Spleen (tissue), 11 donors: ENCODE data around the gene C1orf141. TPM values are rescaled to one million over a fixed set of nuclear protein-coding genes. Genes with fewer than 3 reads are reported as not detected.

Source experiments
- DNase-seq: peaks from one replicate; pipeline ENCODE4 v3.0.0-alpha.2; 2020
- H3K27ac ChIP-seq, 8 donors: fragments of 200-600 bp; sonication (generic) in 7 of 8; 1 replicate in 4 of 8; 2 replicates in 4 of 8; pipeline versions ENCODE4 v1.5.0 to v1.8.0; 2016 to 2021; ENCODE audit warnings: inconsistent platforms in 4 of 8, mild to moderate bottlenecking in 4 of 8, moderate library complexity in 1 of 8
- H3K27me3 ChIP-seq, 7 donors: fragments of 200-600 bp; sonication (generic) in 6 of 7; replicated peaks in 1 of 7; 1 replicate in 4 of 7; 2 replicates in 3 of 7; pipeline versions ENCODE4 v1.5.0 to v1.8.0; 2016 to 2021; ENCODE audit warnings: inconsistent platforms in 3 of 7, mild to moderate bottlenecking in 1 of 7
- H3K36me3 ChIP-seq, 6 donors: fragments of 200-600 bp; sonication (generic) in 5 of 6; 1 replicate in 4 of 6; 2 replicates in 2 of 6; pipeline versions ENCODE4 v1.5.0 to v1.8.0; 2016 to 2021; ENCODE audit warnings: inconsistent platforms in 2 of 6
- H3K4me1 ChIP-seq, 6 donors: fragments of 200-600 bp; sonication (generic) in 5 of 6; 1 replicate in 3 of 6; 2 replicates in 3 of 6; pipeline versions ENCODE4 v1.5.0 to v1.8.0; 2016 to 2021; ENCODE audit warnings: inconsistent platforms in 3 of 6
- H3K4me3 ChIP-seq, 8 donors: fragments of 200-600 bp; sonication (generic) in 7 of 8; 1 replicate in 4 of 8; 2 replicates in 4 of 8; pipeline versions ENCODE4 v1.5.0 to v1.8.0; 2016 to 2021; ENCODE audit warnings: inconsistent platforms in 4 of 8, mild to moderate bottlenecking in 4 of 8, moderate library complexity in 2 of 8
- H3K9me3 ChIP-seq, 8 donors: fragments of 200-600 bp; sonication (generic) in 7 of 8; 1 replicate in 4 of 8; 2 replicates in 4 of 8; pipeline versions ENCODE4 v1.5.0 to v1.8.0; 2016 to 2021; ENCODE audit warnings: inconsistent platforms in 4 of 8
- CTCF ChIP-seq, 11 experiments: fragments of 200-600 bp in 7 of 11; fragments of 450-650 bp in 4 of 11; sonication (generic) in 4 of 11; IDR thresholded peaks in 8 of 11; conservative IDR thresholded peaks in 3 of 11; 1 replicate in 7 of 11; 2 replicates in 4 of 11; pipeline versions ENCODE4 v1.4.0 to v1.8.0; 2016 to 2021; ENCODE audit warnings: antibody characterized with exemption in 11 of 11, inconsistent platforms in 4 of 11, mild to moderate bottlenecking in 1 of 11
- POLR2A ChIP-seq, 3 donors: fragments of 450-650 bp; IDR thresholded peaks; one replicate each; pipeline ENCODE4 v1.5.1; 2017; ENCODE audit warnings: antibody characterized with exemption in 3 of 3, mild to moderate bottlenecking in 1 of 3
- POLR2AphosphoS5 ChIP-seq, 3 donors: sonication (generic); formaldehyde crosslinking; IDR thresholded peaks; one replicate each; pipeline ENCODE4 v1.5.1; 2017; ENCODE audit warnings: antibody characterized with exemption in 3 of 3
- WGBS, 5 donors: extraction: QIAGEN DNeasy Blood & Tissue Kit in 3 of 5; methylation state at CpG; one replicate each; pipeline versions ENCODE4 v1.1.5 to v1.1.7; 2013 to 2018; 5-methylcytosine and 5-hydroxymethylcytosine counted together
- intact Hi-C: fragments of 100-400 bp; cut with DNase I; formaldehyde crosslinking; loops from one replicate; pipeline ENCODE4 v1.15.0; 2023; ENCODE audit warnings: low total_unique reads
- polyA plus RNA-seq, 3 donors: library from polyadenylated mRNA; stranded (reverse); fragments of 200-250 nt; gene quantifications; one replicate each; pipeline ENCODE4 v1.2.1, GENCODE V29; 2013
- total RNA-seq, 7 donors: library from RNA; depleted of rRNA in 3 of 7; stranded (reverse); fragments of >200 nt in 3 of 7; fragmentation: NEBNext Ultra II Directional in 4 of 7; extraction: Animal tissue kit (Norgen Biotek cat#: 25700) in 4 of 7; gene quantifications; one replicate each; pipeline versions ENCODE4 v1.1.0 to v1.2.1, GENCODE V29; 2016 to 2021
- donor health status: healthy with polysubstance abuse.
- donor health status: DM: no; HTN: no; CAD: no; lungs with moderate emphysema.
- donor health status: DM: no; HTN: no; CAD: no.
- donor health status: Bipolar disorder and iron deficiency.
- donor health status: healthy.
- donor health status: DM: no; HTN: no; CAD: no.
- donor health status: DM: yes; HTN: yes; CAD: no.

Gene C1orf141
- total and polyA plus RNA-seq, 10 donors: not detected

- no peaks in the 10 kb centered on the region for H3K36me3 ChIP-seq
- TF ChIP-seq POLR2AphosphoS5 (IDR thresholded peaks at IDR 0.05): no peak
- no peak for TF ChIP-seq POLR2A (IDR thresholded peaks at IDR 0.05)
- no peak for TF ChIP-seq CTCF (IDR thresholded peaks at IDR 0.05 in 8 of 11, conservative IDR thresholded peaks at IDR 0.05 in 3 of 11)
These were observed 33.9 kb downstream of the C1orf141 start for GRCh38 chr1:67100833-67101232.

GRCh38 chr1:67097305-67097704 lies 37.5 kb downstream of the C1orf141 start:
- no peak for DNase-seq
- Histone ChIP-seq H3K27me3 (peaks cover 0 to 6% (median 0%) of the 10 kb centered on the region in 7 donors), H3K36me3 (no peaks in the 10 kb centered on the region), H3K27ac (no peak overlapping the region), H3K9me3 (no peaks in the 10 kb centered on the region), H3K4me1 (no peaks in the 10 kb centered on the region), H3K4me3 (no peak overlapping the region)
- intact Hi-C loops: no loop called here
- TF ChIP-seq POLR2AphosphoS5 (IDR thresholded peaks at IDR 0.05) (no peak), POLR2A (IDR thresholded peaks at IDR 0.05) (no peak), CTCF (IDR thresholded peaks at IDR 0.05 in 8 of 11, conservative IDR thresholded peaks at IDR 0.05 in 3 of 11) (no peak)

More at GRCh38 chr1:67100833-67101232, 33.9 kb downstream of the C1orf141 start:
- H3K27me3 ChIP-seq: no peaks in the 10 kb centered on the region
- no peak for DNase-seq
- WGBS, 5 donors: 31 to 49% (median 46%) methylated on average over 3 of the region's 3 CpGs
- no peaks in the 10 kb centered on the region for H3K9me3 ChIP-seq
- H3K27ac ChIP-seq: no peak overlapping the region
- intact Hi-C loops: no loop called here
- no peaks in the 10 kb centered on the region for H3K4me1 ChIP-seq
- H3K4me3 ChIP-seq: no peak overlapping the region

DNA sequence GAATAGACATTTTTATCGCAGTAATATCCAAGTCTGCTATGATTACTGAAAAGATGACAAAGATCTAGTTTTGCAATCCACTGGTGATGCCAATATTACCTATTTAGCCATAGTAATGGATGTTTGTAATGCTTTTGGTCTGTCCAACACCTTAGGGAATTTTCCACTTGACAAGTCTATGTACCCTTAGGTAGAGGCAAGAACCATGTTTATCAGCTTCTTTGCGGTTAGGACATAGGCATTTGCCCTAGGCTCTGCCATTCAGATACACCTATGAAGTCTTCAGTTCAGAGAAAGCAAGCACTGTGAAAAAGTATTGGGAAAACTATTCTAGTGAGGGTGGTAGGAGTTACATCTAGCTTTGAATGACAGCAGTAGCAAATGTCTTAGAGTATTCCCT lies 40.6 kb downstream of the C1orf141 start:
- H3K27me3 ChIP-seq: peaks cover 0 to 6% (median 0%) of the 10 kb centered on the region in 7 donors
- H3K27ac ChIP-seq: no peak overlapping the region
- TF ChIP-seq POLR2A (IDR thresholded peaks at IDR 0.05) (no peak), POLR2AphosphoS5 (IDR thresholded peaks at IDR 0.05) (no peak), CTCF (IDR thresholded peaks at IDR 0.05 in 8 of 11, conservative IDR thresholded peaks at IDR 0.05 in 3 of 11) (no peak)
- no peak overlapping the region for H3K4me3 ChIP-seq
- intact Hi-C loops: no loop called here
- H3K4me1 ChIP-seq: no peaks in the 10 kb centered on the region
- WGBS, 5 donors: 88 to 97% (median 96%) methylated on average over 2 of the region's 2 CpGs
- DNase-seq: no peak
- peaks cover 0 to 10% (median 2%) of the 10 kb centered on the region in 8 donors for H3K9me3 ChIP-seq
- H3K36me3 ChIP-seq: no peaks in the 10 kb centered on the region

DNA sequence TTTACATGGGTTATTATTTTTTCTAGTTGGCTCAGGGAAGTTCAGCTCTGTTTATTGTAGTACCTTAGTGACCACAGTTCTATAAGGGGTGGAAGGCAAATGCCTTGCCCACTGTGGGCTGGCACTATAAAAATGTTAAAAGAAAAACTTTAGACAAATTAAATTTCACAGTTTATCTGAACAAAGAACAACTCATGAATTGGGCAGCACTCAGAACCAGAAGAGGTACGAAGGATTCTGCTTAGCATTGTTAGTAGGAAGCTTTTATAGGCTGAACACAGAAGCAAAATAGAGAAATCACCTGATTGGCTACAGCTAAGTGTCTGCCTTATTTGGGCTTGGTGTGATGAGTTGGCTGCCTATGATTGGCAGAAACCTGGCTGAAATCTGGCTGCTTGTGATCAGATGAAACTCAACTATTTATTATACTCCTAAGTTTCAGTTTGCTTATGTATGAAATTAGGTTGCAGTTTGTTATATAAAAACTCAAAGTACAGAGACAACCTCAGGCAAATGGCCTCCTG lies 45.0 kb downstream of the C1orf141 start:
- intact Hi-C loops: no loop called here
- no peak for DNase-seq
- Histone ChIP-seq H3K27me3 (peaks cover 0 to 6% (median 0%) of the 10 kb centered on the region in 7 donors), H3K4me1 (no peaks in the 10 kb centered on the region), H3K36me3 (no peaks in the 10 kb centered on the region), H3K27ac (no peak overlapping the region), H3K4me3 (no peak overlapping the region), H3K9me3 (peaks cover 0 to 12% (median 2%) of the 10 kb centered on the region in 8 donors)
- 81 to 98% (median 86%) methylated on average over 1 of the region's 1 CpG for WGBS, 5 donors
- TF ChIP-seq CTCF (IDR thresholded peaks at IDR 0.05 in 8 of 11, conservative IDR thresholded peaks at IDR 0.05 in 3 of 11) (no peak), POLR2AphosphoS5 (IDR thresholded peaks at IDR 0.05) (no peak), POLR2A (IDR thresholded peaks at IDR 0.05) (no peak)
